ENCODE data around the gene KRT74.

The KRT74 gene

DNA sequence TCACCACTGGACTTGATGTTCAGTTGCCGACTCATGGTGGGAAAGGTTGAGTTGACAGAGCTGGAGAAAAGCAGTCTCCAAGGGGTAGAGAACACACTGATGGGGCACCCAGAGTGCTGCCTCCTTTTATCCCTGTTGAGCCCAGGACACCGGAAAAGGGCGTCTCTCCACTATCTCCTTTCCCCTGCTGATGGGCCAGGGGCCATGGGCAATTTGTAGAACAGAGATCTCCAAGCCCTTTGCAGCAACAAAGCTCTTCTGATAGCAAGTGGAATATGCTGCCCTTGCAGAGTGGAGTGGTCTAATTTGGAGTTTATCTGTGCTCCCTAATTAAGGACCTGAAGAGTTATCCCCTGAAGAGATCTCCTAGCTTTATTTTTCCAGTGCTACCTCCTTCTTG, at the start of gene KRT74:
TSS of gene KRT74 (minus strand) at position 101 of the 400 bp plus-strand sequence. CDS start at position 35, 66 bp downstream.
- no peak within 1 kb of the TSS for H3K4me3 ChIP-seq (ENCODE audit: low read depth in 1 of 2, low read length in 1 of 2)
- H3K27me3 ChIP-seq, result no peaks in the 10 kb centered on the region
- TF ChIP-seq, protein P1, sequence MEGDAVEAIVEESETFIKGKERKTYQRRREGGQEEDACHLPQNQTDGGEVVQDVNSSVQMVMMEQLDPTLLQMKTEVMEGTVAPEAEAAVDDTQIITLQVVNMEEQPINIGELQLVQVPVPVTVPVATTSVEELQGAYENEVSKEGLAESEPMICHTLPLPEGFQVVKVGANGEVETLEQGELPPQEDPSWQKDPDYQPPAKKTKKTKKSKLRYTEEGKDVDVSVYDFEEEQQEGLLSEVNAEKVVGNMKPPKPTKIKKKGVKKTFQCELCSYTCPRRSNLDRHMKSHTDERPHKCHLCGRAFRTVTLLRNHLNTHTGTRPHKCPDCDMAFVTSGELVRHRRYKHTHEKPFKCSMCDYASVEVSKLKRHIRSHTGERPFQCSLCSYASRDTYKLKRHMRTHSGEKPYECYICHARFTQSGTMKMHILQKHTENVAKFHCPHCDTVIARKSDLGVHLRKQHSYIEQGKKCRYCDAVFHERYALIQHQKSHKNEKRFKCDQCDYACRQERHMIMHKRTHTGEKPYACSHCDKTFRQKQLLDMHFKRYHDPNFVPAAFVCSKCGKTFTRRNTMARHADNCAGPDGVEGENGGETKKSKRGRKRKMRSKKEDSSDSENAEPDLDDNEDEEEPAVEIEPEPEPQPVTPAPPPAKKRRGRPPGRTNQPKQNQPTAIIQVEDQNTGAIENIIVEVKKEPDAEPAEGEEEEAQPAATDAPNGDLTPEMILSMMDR (IDR thresholded peaks at IDR 0.05), result no peak
- no peak within 1 kb of the TSS for H3K27ac ChIP-seq
- H3K36me3 ChIP-seq, result no peaks in the 10 kb centered on the region
- H3K9me3 ChIP-seq, result no peaks in the 10 kb centered on the region
- H3K4me1 ChIP-seq (ENCODE audit: control insufficient read depth in 1 of 2, insufficient read depth in 1 of 2, low read depth in 1 of 2, low read length in 1 of 2), result no peaks in the 10 kb centered on the region

DNA sequence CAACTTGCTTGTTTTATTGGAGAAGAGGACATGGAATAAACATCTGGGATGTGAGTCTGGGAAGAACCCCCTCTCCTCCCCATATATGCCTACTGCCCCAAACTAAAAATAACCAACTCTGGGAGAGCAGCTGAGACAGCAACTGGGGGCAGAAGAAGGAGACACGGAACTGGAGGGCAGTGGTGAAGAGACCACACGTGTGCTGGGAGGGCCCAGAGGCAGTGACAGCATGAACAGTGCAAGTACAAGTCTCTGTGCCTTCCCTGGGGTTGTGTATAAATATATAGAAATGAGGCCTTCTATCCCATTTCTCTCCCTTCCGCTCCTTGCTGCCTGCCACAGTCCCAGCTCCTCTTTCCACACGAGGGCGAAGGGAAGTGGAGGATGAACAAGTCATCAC, 48.7 kb upstream of the KRT74 start:
- Histone ChIP-seq H3K36me3 (no peaks in the 10 kb centered on the region), H3K27ac (no peak overlapping the region), H3K4me3 (ENCODE audit: low read depth in 1 of 2, low read length in 1 of 2) (no peak overlapping the region), H3K4me1 (ENCODE audit: control insufficient read depth in 1 of 2, insufficient read depth in 1 of 2, low read depth in 1 of 2, low read length in 1 of 2) (no peaks in the 10 kb centered on the region), H3K9me3 (no peaks in the 10 kb centered on the region), H3K27me3 (no peaks in the 10 kb centered on the region)
- TF ChIP-seq, protein P1 (IDR thresholded peaks at IDR 0.05), result no peak

DNA sequence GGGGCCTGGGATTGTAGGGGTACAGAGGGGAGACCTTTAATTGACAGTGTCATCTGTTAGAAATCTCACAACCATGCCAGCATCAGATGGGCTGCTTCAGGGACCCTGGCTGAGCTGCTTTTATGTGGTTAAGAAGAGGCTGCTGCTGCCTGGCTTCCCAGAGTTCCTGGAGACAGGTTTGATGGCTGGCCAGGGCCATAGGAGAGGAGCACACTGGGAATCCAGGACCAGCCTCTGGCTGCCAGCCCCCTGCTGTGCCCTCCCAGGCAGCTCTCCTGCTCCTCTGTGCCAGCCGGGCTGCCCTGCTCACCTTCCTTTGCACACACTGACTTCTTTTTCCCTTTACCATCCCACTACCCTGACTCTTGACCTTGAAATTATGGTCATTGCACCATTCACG, 45.2 kb upstream of the KRT74 start:
- TF ChIP-seq, protein P1 (IDR thresholded peaks at IDR 0.05), result no peak

DNA sequence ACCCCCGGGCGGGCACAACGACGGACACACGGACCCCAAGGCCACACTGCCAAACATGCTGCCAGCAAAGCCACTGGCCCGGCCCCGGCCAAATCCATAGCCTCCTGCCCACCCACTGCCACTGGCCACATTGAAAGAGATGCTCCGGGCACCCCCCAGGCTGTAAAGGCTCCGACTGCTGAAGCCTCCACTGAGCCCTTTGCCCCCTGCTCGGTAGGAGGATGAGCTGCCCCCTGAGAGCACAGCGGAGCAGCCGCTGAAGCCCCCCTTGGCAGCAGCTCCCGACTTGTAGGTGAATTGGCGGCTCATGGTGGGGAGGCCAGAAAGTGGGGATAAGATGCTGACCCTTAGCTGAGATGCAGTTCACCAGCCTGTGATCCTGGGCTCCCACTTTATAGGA, 44.6 kb upstream of the KRT74 start, which contains the start of gene KRT73:
TSS of gene KRT73 (minus strand) at position 344 of the 400 bp plus-strand sequence. CDS start at position 309, 35 bp downstream.
- H3K4me3 ChIP-seq (ENCODE audit: low read depth in 1 of 2, low read length in 1 of 2), result no peak within 1 kb of the TSS
- H3K27ac ChIP-seq, result no peak within 1 kb of the TSS
- H3K4me1 ChIP-seq (ENCODE audit: control insufficient read depth in 1 of 2, insufficient read depth in 1 of 2, low read depth in 1 of 2, low read length in 1 of 2), result no peaks in the 10 kb centered on the region
- no peaks in the 10 kb centered on the region for H3K27me3 ChIP-seq
- TF ChIP-seq, protein P1 (IDR thresholded peaks at IDR 0.05), result no peak
- no peaks in the 10 kb centered on the region for H3K36me3 ChIP-seq
- no peaks in the 10 kb centered on the region for H3K9me3 ChIP-seq

More for the DNA sequence above, 45.2 kb upstream of the KRT74 start:
- Histone ChIP-seq H3K4me3 (ENCODE audit: low read depth in 1 of 2, low read length in 1 of 2) (no peak overlapping the region), H3K27ac (no peak overlapping the region), H3K36me3 (no peaks in the 10 kb centered on the region), H3K9me3 (no peaks in the 10 kb centered on the region), H3K4me1 (ENCODE audit: control insufficient read depth in 1 of 2, insufficient read depth in 1 of 2, low read depth in 1 of 2, low read length in 1 of 2) (no peaks in the 10 kb centered on the region), H3K27me3 (no peaks in the 10 kb centered on the region)

DNA sequence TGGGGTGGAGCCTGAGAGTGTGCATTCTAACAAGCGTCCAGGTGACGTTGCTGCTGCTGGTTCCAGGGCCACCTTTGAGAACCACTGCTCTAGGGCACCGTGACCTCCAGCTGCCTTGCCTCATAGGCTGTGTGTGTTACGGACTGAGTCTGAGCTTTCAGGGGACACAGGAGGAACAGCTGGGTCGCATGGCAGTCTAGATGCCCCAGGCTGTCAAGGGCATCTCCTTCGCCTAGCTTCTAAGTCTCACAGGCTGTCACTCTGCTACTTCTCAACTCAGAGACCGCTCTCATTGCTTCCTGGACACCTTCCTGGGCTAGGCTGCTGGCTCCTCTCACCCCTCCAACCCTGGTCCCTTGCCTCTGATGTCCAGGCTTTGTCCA, 43.8 kb upstream of the KRT74 start:
- H3K27ac ChIP-seq, result no peak overlapping the region
- H3K36me3 ChIP-seq, result no peaks in the 10 kb centered on the region
- no peaks in the 10 kb centered on the region for H3K27me3 ChIP-seq
- no peak overlapping the region for H3K4me3 ChIP-seq (ENCODE audit: low read depth in 1 of 2, low read length in 1 of 2)
- no peaks in the 10 kb centered on the region for H3K9me3 ChIP-seq
- TF ChIP-seq, protein P1 (IDR thresholded peaks at IDR 0.05), result no peak
- H3K4me1 ChIP-seq (ENCODE audit: control insufficient read depth in 1 of 2, insufficient read depth in 1 of 2, low read depth in 1 of 2, low read length in 1 of 2), result no peaks in the 10 kb centered on the region
